Choroid plexus epithelial cell (primary cell): ENCODE results near the gene CNOT4.
A peak's percentile ranks its signal among the peaks of the same experiment; 100 is the strongest.

Experiments
- DNase-seq: peaks from one replicate; pipeline ENCODE4 v3.0.0-alpha.2; 2010; ENCODE audit warnings: low read depth
- H3K4me3 ChIP-seq: 2 replicates; pipeline ENCODE4 v1.5.1; 2011; ENCODE audit warnings: low read depth, mild to moderate bottlenecking, control low read depth, low read length, moderate library complexity
- TF ChIP-seq, protein P1 (sequence below): conservative IDR thresholded peaks from 2 replicates; pipeline ENCODE4 v1.5.1; 2011; ENCODE audit warnings: low read depth, mild to moderate bottlenecking, control low read depth, inconsistent platforms, low read length, moderate library complexity

Gene CNOT4

DNA sequence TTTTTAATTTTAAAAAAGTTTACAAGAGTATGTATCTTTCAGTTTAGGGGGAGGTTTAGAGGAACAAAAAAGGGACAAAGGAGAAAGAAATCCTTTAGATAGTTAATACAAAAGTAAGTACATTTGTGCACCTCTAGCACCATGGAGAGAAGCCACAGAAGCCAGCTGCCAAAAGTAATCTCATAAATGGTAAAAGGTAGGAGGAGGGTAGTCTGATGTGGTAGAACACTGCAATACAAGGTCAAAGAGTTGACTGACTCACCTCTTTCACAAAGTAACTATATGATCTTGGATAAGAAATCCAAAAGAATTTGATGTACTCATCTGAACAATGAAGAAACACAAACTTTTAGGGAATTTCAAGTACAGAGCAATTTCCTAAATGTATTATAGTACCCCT is 68.1 kb downstream of the CNOT4 start:
- TF ChIP-seq, protein P1, sequence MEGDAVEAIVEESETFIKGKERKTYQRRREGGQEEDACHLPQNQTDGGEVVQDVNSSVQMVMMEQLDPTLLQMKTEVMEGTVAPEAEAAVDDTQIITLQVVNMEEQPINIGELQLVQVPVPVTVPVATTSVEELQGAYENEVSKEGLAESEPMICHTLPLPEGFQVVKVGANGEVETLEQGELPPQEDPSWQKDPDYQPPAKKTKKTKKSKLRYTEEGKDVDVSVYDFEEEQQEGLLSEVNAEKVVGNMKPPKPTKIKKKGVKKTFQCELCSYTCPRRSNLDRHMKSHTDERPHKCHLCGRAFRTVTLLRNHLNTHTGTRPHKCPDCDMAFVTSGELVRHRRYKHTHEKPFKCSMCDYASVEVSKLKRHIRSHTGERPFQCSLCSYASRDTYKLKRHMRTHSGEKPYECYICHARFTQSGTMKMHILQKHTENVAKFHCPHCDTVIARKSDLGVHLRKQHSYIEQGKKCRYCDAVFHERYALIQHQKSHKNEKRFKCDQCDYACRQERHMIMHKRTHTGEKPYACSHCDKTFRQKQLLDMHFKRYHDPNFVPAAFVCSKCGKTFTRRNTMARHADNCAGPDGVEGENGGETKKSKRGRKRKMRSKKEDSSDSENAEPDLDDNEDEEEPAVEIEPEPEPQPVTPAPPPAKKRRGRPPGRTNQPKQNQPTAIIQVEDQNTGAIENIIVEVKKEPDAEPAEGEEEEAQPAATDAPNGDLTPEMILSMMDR: no peak
- H3K4me3 ChIP-seq: no peak overlapping the region
- peak; percentile 49 for DNase-seq

DNA sequence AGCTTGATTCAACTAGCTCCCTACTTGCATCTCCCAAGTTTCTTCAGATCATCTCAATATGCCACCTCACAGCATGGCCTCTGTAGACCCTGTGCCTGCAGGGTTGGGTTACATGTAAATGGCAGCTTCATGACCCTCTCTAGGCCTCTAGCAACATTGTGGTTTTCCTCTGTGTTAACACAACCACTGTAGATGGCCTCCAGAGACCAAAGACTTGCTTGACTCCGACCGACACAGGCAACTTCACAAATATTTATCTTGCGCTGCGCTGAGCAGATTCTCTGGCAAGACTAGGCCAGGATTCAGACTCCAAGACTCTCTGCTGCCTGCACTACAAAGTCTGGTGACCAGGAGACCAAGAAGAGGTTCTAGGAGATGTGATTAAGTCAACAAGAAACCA is 75.9 kb downstream of the CNOT4 start:
- DNase-seq: peak; percentile 37

DNA sequence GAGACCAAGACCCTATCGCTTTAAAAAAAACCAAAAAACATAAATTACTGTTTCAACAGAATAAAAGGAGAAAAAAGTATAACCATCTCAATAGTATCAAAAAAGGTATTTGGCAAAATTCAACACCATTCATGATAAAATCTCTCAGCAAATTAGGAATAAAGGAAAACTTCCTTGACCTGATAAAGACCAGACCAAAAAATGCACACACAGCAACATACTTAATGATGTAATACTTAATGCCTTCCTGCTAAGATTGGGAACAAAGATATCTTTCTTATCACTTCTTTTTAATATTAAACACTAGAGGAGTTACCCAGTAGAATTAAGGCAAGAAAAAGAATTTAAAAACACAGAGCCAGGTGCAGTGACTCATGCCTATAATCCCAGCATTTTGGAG is 79.3 kb downstream of the CNOT4 start:
- H3K4me3 ChIP-seq: no peak overlapping the region
- DNase-seq: no peak
- TF ChIP-seq, protein P1: no peak

More for the DNA sequence above, 75.9 kb downstream of the CNOT4 start:
- TF ChIP-seq, protein P1: no peak
- no peak overlapping the region for H3K4me3 ChIP-seq

DNA sequence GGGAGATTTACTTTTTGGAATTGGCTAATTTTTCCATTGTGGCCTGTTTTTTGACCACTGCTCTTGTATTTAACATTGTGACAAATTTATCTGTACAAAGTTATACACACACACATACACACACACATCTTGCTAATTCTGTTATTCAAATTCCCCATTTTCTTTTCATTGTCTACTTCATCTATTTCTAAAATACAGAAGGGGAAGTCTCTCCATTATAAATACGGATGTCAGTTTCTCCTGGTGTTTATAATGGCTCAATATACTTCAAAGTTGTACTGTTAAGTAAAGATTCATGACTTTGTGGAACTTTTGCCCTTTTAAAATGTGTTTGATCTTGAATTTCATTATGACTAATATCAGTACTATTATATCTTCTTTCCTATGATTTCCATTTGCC is 81.0 kb downstream of the CNOT4 start:
- no peak overlapping the region for H3K4me3 ChIP-seq
- TF ChIP-seq, protein P1: no peak
- DNase-seq: no peak

DNA sequence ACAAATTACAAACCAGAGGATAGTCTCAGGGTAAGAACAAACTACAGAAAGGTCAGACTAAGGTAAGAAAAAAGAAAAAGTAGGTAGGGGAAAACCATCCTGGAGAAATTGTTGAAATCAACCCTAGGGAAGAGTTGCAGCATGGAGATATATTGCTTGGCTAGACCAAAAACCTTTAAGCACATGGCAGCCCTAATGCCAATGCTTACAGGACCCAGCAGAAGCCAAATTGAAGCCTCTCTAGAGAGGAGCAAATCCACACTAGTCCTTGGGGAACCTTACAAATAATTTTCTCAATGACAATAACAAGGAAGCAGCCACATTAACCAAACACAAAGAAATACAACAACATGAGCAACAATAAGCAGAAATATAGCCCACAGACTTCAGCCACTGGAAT is 81.9 kb downstream of the CNOT4 start:
- H3K4me3 ChIP-seq: no peak overlapping the region
- DNase-seq: no peak
- TF ChIP-seq, protein P1: no peak

DNA sequence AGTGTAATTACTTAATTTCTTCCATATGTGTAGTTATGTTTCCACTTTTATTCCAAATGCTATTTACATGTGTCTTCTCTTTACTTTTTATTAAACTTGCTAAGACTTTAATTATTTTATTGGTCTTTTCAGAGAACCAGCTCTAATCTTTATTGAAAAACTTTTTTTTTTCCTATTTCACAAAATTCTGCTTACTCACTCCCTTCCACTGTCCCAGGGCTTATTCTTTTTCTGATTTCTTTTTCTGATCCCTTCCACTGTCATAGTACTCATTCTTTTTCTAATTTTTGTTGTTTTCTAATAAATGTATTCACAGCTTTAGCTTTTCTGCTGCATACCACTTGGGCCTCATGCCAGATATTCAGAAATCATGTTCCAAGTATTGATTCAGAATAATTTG is 82.7 kb downstream of the CNOT4 start:
- DNase-seq: no peak
- TF ChIP-seq, protein P1: no peak

DNA sequence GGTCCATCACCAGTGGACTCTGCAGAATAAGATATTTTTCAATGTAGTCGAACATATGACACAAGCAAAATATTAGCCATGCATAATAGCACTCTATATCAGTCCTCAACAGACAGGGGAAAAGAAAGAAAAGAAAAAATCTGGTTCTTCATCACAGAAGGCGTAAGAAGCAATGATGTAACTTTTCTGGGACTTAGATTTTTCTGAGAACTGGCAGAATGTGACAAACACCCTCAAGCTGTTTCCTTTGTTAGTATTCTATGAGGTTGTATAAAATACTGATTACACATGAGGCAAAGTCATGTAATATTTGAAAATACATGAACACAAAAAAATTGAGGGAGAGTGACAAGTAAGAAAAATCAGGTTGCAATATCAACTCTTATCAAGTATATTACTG is 84.9 kb downstream of the CNOT4 start:
- H3K4me3 ChIP-seq: no peak overlapping the region
- TF ChIP-seq, protein P1: no peak
- DNase-seq: no peak

More for the DNA sequence above, 82.7 kb downstream of the CNOT4 start:
- no peak overlapping the region for H3K4me3 ChIP-seq
